ENCODE data around the gene MAGI3.

The MAGI3 gene

DNA sequence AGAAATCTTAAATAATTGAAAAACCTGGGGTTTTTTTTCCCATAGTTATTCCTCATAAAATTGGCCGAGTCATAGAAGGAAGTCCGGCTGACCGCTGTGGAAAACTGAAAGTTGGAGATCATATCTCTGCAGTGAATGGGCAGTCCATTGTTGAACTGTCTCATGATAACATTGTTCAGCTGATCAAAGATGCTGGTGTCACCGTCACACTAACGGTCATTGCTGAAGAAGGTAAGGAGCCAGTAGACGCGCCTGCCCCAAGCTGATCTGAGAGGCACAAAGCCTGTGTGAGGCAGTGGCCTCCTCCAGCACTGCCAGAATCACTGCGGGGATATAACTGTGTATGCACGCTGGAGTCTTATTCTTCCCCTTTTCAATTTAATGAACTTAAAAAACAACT lies 268.7 kb downstream of the MAGI3 start:
- no peak for DNase-seq (ENCODE audit: low read depth)

DNA sequence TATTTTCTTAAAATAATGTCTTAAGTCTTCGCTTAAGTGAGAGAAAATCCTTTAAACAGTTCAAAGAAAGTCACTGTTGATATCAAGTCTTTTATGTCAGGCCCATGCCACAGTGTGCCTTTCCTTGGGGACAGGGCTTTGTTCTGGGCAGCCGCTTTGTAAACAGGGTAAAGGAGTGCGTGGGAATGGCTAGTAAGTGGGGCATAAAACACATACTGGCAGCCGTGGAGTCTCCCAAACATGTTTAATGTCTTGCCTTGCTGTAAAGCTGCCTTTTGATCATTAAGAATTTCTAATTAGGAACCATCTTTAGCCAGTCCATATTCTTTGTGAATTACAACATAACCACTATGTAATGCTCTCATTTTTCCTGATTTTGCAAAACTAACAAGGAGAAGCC lies 269.2 kb downstream of the MAGI3 start:
- DNase-seq (ENCODE audit: low read depth), result no peak

DNA sequence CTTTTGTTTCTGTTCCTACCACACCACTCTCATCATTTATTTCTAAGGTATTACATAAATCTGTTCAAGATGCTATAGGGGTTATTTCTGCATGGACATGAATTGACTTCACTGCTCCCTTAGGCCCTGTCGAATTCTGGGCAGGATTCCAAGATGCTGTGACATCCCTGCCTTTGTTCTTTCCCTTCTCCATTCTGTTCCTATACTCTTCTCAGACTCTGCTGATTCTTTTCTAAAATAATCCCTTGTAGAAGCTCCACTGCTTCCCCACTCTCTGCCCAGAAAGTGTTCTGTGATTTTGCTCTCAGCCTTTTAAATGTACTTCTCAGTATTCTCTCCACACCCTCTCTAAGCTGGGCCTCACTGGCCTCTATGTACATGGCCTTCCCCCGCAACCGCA lies 269.8 kb downstream of the MAGI3 start:
- no peak for DNase-seq (ENCODE audit: low read depth)

DNA sequence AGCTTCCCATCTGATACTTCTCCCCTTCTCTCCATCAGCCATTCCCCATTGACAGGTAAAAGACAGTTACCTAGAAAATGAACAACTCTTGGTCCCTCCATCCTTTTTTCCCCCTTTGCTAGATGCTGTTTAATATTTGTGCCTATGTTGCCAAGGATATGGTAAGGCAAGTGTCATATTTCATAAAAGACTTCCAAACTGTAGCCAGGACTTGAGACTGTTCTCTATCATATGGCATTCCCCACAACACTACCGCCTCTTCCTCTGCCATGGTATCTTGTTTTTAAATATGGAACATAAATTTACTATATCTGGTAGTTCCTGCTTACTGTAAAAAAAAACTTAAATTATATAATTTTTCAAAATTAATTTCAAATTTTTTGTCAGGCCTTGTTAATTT lies 271.8 kb downstream of the MAGI3 start:
- DNase-seq (ENCODE audit: low read depth), result no peak

DNA sequence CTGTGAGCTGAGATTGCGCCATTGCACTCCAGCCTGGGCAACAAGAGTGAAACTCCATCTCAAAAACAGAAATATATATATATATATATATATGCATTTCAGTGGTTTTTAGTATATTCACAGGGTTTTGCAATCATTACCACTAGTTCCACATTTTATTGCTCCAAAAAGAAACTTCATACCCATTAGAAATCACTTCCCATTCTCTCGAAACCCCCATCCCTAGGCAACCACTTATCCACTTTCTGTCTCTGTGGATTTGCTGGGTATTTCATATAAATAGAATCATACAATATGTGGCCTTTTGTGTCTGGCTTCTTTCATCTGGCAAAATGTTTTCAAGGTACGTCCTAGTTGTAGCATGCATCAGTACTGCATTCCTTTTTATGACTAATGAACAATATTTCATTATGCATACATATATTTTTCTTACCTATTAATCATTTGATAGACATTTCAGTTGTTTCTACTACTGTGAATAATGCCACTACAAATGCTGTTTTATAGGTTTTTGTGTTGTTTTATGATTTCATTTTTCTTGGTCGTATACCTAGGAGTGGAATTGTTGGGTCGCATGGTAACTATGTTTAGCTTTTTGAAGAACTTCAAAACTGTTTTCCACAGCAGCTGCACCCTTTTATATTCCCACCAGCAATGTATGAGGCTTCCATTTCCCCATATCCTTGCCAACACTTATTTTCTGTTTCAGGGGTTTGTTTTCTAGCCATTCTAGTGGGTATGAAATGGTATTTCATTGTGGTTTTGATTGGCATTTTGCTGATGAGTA lies 273.0 kb downstream of the MAGI3 start:
- DNase-seq (ENCODE audit: low read depth), result no peak

DNA sequence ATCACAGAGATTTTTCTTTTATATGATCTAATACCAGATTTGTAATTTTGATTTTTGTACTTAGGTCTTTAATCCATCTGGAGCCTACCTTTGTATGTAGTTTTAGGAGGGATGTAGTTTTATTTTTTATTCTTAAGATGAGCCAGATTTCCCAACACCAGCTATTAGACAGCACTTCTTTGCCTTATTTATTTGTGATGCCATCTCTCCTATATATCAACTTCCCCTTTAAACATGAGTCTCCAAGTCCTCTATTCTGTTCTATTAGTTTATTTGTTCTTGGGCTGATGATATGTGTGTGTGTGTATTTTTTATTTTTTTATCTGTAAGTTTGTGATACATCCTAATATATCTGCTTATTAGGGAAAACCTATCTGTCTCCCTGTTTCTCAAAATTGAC lies 274.8 kb downstream of the MAGI3 start:
- no peak for DNase-seq (ENCODE audit: low read depth)

DNA sequence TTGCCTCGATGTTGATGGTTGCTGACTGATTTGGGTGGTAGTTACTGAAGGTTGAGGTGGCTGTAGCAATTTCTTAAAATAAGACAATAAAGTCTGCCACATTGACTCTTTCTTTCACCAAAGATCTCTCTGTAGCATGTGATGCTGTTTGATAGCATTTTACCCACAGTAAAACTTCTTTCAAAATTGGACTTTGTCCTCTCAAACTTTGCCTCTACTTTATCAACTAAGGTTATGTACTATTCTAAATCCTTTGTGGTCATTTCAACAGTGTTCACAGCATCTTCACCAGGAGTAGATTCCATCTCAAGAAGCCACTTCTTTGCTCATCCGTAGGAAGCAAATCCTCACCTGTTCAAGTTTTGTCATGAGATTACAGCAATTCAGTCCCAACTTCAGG lies 275.8 kb downstream of the MAGI3 start:
- DNase-seq (ENCODE audit: low read depth), result no peak

DNA sequence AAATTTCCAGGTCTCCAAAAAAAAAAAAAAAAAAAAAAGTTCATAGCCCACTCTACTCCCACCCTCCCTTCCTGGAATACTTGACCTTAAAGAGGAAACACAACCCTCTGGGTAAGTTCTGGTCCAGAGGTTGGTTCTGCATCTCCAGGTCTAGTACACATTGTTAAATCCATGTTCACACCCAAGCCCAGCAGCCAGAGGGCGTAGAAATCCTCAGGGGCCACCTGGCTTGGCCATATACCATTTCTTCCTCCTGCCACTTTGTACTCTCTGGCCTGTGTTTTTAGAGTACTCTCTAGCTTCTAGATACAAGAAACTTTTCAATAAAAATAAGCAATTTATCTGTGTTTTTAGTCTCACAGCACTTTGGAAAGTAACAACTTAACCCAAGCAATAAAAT lies 279.7 kb downstream of the MAGI3 start:
- DNase-seq (ENCODE audit: low read depth), result no peak

DNA sequence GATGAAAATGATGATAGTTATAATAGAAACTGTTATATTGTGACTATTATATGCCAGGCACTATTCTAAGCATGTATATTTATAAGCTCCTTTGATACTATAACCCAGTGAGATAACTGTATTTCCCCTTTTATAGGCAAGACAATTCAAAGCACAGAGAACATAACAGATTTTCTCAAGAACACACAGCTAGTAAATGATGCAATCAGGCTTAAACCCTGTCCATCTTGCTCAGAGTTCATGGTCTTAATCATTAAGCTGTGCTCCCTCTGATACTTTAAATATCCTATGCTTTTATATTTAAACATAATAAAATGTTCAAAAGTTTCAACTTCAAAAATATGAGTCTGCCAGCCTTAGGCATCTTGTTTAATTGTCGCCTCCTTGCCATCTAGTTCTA lies 280.3 kb downstream of the MAGI3 start:
- no peak for DNase-seq (ENCODE audit: low read depth)

DNA sequence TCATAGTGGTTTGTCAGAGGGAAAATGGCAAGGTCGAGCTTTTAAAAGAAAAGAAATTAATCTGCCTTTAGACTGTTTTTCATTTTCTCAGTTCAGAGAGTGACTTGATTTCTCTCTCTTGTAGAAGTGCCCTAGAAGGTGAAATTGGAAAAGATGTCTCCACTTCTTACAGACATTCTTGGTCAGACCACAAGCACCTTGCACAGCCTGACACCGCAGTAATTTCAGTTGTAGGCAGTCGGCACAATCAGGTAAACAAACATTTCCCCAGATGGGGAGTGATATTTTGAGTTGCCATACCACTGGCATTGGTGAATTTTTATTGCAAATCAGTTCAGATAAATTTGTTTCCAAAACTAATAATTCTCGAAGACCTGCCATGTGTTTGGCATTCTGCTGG lies 282.2 kb downstream of the MAGI3 start:
- no peak for DNase-seq (ENCODE audit: low read depth)

DNA sequence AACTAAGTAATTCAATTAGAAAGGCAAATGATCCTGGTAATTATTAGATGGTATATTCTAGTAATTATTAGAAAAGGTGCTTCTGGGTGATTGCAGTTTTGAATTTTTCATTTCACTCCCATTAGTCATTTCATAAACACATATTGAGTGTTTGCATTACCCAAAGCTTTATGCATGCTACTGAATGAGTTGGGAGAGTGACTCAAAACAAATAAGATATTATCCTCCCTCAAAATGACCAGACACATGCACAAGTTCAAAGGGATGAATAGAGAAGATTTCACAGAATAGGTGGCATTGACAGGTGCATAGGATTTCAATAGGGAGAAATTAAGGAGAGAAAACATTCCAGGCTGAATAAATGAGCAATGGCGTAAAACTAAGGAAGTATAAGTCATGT lies 284.3 kb downstream of the MAGI3 start:
- no peak for DNase-seq (ENCODE audit: low read depth)

DNA sequence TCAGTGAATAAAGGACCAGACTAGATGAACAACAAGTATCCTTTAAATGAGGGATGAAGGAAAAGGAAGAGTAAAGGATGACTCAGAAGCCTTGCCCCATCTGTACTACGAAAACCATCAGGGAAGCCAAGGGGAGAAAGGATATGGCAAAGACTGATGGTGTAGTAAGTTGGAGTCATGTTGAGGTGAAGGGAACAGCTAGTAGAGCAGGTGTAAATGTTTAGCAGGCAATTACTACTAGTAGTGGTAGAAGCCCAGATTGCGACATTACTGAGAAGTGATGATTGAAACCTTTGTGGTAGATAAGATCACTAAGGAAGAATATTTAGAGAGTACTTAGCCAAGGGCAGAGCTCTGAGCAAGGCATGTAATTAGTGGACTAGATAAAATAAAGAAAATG lies 285.0 kb downstream of the MAGI3 start:
- no peak for DNase-seq (ENCODE audit: low read depth)

DNA sequence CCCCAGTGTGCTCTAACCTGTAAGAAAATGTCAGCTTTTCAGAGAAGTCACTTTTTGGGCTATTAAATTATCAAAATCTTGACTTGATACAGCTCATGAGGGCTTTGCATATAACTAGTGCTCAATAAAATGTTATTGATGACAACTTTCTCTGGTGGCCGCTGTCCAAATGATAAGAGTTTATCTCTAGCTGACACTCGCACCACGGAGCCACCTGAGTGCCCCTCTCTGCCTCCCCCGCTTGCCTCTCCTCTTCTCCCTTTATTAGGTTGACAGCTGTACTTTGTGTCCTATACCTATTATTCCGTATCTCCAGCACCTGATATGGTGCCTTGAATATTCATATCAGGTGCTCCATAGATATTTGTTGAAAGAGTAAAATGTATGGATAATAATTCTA lies 286.2 kb downstream of the MAGI3 start:
- no peak for DNase-seq (ENCODE audit: low read depth)

DNA sequence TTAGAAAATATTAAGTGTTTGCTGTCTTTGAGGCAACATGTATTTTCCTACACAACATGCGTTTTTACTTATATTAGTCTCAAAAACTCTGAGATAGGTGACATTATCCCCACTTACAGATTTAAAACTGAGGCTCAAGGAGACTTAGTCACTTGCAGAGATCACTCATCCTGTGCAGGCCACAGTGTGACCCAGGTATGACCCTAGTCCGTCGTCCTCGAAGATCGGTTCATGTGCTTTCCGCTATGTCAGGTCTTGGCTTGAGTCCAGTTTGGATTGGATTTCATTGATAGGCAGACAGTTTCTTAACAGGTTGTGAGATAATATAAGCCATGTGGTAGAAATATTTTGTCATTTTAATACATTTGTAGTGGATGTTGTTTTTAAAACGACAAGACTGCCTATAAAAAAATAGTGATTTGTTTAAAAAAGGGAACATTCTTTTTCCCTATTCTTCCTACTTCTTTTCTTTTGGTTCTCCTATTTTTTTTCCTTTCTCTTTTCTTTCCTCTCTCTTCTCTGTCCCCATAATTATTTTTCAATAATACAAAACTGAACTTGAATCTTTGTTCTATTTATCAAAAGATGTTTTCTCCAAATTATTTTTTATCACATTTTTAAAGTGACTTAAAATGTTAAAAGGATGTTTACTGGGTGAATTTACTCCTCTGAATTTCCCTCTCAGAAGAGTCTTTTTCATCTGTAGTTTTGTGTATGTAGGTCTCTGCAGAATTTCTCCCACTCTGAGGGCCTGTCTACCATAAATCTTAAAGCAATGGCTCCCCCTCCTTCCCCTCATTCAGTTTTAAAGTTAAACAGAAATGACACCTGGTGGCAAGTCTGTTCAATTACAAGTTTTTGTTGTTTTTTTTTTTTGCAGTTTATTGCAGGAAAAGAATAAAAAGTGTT lies 287.2 kb downstream of the MAGI3 start:
- DNase-seq (ENCODE audit: low read depth), result no peak

DNA sequence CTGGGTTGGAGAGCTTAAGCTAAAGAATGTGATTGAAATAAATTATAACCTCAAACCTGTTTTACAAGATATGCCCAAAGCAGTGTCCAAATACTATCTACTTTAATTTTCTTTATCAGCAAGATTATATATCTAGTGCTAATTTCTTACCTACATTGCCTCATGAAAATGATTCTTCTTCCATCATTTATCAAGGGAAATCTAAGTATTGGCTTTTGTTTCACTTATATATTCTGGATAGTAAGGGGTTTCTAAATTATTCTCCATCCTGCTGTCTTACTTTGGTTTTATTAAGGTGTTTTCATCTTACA lies 287.8 kb downstream of the MAGI3 start:
- no peak for DNase-seq (ENCODE audit: low read depth)

DNA sequence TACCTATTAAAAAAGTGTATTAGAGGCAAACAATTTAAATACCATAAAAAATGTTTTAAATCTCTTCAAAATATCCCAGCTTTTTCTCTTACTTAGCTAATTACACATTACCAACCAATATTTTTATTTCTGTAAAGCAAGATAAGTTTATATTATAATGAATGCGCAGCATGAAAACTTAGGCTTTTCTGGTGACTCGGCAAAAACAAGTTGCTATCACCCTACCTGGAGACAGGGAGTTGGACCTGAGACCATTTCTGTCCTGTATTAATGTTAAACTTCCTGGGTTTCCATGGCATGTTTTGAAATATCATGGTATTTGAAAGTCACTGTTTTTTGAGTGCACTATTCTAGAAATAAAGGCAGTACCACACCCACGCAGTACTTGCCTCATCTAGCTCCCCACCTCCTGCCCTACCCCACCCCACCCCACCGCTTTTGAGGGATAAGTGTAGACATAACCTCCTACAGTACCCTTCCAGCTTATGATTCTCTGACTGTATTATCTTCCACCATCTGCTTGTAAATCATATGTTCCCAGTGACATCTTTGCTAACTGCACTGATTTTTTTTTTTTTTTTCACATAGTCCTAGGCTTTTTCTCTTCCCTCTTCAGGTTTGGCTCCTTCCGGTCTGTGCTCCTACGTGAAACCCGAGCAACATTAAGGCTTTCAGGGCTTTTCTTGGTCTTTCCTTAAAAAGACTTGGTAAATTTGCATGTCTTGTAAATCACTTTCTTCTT lies 291.5 kb downstream of the MAGI3 start:
- no peak for DNase-seq (ENCODE audit: low read depth)

DNA sequence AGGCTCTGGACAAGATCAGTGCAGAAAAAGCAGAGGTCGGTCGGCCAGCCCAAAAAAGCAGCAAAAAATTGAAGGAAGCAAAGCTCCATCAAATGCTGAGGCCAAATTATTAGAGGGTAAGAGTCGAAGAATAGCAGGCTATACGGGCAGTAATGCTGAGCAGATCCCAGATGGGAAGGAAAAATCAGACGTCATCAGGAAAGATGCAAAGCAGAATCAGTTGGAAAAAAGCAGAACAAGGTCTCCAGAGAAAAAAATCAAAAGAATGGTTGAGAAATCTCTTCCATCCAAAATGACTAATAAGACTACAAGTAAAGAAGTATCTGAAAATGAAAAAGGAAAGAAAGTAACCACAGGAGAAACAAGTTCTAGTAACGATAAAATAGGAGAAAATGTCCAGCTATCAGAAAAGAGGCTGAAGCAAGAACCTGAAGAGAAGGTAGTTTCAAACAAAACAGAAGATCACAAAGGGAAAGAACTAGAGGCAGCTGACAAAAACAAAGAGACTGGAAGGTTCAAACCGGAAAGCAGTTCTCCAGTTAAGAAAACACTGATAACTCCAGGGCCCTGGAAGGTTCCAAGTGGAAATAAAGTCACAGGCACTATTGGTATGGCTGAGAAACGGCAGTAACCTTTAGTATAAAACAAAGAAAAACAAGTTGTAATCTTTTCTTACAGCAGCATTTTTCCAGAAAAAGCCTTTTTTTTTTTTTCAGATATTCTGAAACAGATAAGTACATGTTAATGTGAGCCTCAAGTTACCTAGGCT lies 293.3 kb downstream of the MAGI3 start:
- DNase-seq (ENCODE audit: low read depth), result no peak

DNA sequence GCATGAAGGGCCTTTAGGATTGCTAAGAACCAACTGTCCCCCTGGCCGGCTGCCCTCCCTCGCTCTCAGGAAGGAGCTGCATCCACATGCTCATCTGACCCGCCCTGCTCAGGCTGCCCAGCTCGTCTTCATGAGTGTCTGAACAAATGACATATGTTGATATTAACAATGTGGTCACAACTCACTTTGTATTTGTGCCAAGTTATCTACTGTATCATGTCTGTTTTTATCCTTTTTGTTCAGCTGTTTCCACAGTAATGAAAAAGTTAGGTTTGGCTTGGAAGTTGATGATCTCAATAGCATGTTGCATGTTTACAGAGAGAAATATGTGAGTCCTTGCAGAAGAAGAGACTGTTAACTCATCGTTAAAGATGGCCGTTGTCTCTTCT lies 293.8 kb downstream of the MAGI3 start:
- DNase-seq (ENCODE audit: low read depth), result no peak

DNA sequence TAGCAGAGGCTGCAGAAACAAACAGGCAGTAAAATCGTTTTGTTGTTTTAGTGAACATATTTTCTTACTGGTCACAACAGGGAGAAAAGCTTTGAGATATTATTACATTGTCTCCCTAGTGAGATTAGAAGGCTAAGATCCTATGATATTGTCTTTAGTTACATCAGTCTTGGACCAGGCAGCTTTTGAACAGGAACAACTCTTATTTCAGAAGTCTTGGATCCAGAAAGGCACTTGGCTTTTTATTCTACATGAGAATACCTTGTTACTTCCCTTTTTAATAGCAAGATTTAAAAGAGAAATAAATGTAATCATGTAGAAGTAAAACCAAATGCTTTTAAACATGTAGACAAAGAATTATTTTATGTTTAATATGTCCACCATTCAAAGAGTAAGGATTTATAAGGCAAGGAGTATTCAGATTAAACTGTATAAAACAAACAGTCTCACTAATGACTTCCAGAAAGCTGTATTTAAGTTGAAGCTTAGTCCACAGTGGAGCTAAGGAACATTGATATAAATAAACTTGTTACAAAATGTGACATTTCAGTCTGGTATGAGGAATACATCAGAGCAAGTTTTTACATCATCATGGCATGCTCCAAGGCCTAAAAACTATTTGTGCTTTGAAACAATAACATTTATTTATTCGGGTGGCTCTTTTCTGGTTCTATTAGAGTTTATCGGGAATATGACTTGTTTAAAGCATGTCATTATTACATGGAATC lies 296.7 kb downstream of the MAGI3 start:
- no peak for DNase-seq (ENCODE audit: low read depth)

DNA sequence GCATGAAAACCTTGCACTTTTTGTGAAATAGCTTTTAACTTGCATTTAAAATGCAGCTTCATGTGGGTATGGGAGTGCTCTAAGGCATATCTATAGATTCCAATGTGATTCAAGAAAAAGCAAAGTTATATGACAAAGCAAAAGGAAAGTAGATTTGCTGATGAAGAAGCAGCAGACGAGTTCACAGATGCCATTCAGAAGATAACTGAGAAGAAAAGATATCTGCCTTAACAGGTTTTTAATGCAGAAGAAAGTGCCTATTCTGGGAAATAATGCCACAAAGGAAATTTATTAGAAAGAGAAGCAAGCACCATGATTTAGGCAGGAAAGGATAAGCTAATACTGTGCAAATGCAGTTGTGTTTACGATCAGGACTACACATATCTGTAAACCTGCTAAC lies 300.9 kb downstream of the MAGI3 start:
- DNase-seq (ENCODE audit: low read depth), result no peak

DNA sequence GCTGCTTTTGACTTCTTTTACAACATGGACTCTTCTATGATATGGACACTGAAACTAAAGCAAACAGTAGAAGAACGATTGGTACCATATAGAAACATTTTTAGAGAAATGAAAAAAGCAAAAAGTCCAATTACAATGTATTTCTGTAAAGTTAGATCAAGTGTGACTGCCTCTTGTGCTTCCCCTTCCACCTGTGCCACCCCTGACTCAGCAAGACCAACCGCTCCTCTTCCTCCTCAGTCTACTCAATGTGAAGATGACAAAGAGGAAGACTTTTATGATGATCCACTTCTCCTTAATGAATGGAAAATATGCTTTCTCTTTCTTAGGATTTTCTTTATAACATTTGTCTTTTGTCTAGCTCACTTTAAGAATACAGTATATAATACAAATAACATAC lies 302.0 kb downstream of the MAGI3 start:
- no peak for DNase-seq (ENCODE audit: low read depth)

Measured in stimulated activated CD8-positive, alpha-beta memory T cell treated with anti-CD3 and anti-CD28 coated beads, Interleukin-12 subunit alpha, Interleukin-12 subunit beta, amount 100 ng/mL, for 4 hours (primary cell).